ENCODE results near the gene CENATAC. TPM values are rescaled to one million over a fixed set of nuclear protein-coding genes. Genes with fewer than 3 reads are reported as not detected.
"Not testable (repeated sequence)": the region's sequence is repeated elsewhere in the genome, so short reads cannot be mapped to it uniquely, and the experiment has no call there.

Gene CENATAC
- total RNA-seq, 1 experiment from 2014 or later, result 55.2 TPM

GRCh38 chr11:119057000-119057769, 59.2 kb downstream of the CENATAC start, which contains the start of gene HYOU1:
TSS of gene HYOU1 (minus strand) at chr11:119057205. CDS start at chr11:119056160, 1,045 bp downstream.
- Histone ChIP-seq H3K9me3 (ENCODE audit: control insufficient read depth, low read depth, low read length) (no peaks in the 10 kb centered on the region), H4K8ac (replicated peaks; ENCODE audit: insufficient read length, low read depth, low read length) (no peak within 1 kb of the TSS), H3K4ac (ENCODE audit: low read depth, low read length) (no peak within 1 kb of the TSS), H3K4me2 (ENCODE audit: insufficient read depth, insufficient read length, low read length) (peak within 1 kb of the TSS; percentile 77), H2BK12ac (ENCODE audit: insufficient read length, low read depth, low read length) (no peak within 1 kb of the TSS), H3K4me1 (ENCODE audit: insufficient read depth, low read length) (no peaks in the 10 kb centered on the region; the same call in 1 of the 2 replicates), H3K23ac (ENCODE audit: insufficient read length, low read depth, low read length) (no peak within 1 kb of the TSS), H3K9ac (ENCODE audit: extremely low read depth, insufficient read length, low read length) (peak within 1 kb of the TSS; percentile 86), H2BK5ac (ENCODE audit: insufficient read length, low read length) (no peak within 1 kb of the TSS), H2AK5ac (ENCODE audit: insufficient read length, low read length) (no peak within 1 kb of the TSS), H3K18ac (ENCODE audit: insufficient read length, low read depth, low read length) (peak within 1 kb of the TSS; percentile 92), H4K20me1 (ENCODE audit: control insufficient read depth, insufficient read depth, insufficient read length) (no peaks in the 10 kb centered on the region), H3K79me1 (ENCODE audit: insufficient read depth, low read depth, low read length, poor library complexity, severe bottlenecking) (peaks cover 13% of the 10 kb centered on the region), H2BK120ac (ENCODE audit: low read depth, low read length, poor library complexity, severe bottlenecking) (no peak within 1 kb of the TSS), H3K79me2 (ENCODE audit: insufficient read depth, low read length) (peaks cover 10% of the 10 kb centered on the region), H4K5ac (ENCODE audit: insufficient read length, low read depth, low read length) (no peak within 1 kb of the TSS), H3K14ac (ENCODE audit: insufficient read depth, low read length) (peak within 1 kb of the TSS; percentile 87), H2BK20ac (ENCODE audit: low read depth, low read length, poor library complexity, severe bottlenecking) (no peak within 1 kb of the TSS), H3K27ac (ENCODE audit: insufficient read length, low read depth, low read length) (peak within 1 kb of the TSS; percentile 29), H4K91ac (ENCODE audit: insufficient read length, low read depth, low read length) (no peak within 1 kb of the TSS), H3K27me3 (ENCODE audit: insufficient read depth, low read length) (0 out of 2 replicates have a peak, but pooled peaks cover 3% of the 10 kb centered on the region), H2BK15ac (ENCODE audit: low read depth, low read length) (no peak within 1 kb of the TSS), H3T11ph (ENCODE audit: low read length) (no peak within 1 kb of the TSS), H3K56ac (ENCODE audit: insufficient read length, low read depth, low read length) (no peak within 1 kb of the TSS), H2AFZ (ENCODE audit: low read length) (no peak within 1 kb of the TSS), H3K23me2 (ENCODE audit: insufficient read length, low read depth, low read length, poor library complexity, severe bottlenecking) (peaks cover 6% of the 10 kb centered on the region)
- DNase-seq, result peak; percentile 99
- peaks cover 43 to 46% (median 43%) of the 10 kb centered on the region in 3 experiments for H3K36me3 Mint-ChIP-seq (ENCODE audit: insufficient read depth in 1 of 3, low read depth in 3 of 3)
- H3K4me3 Mint-ChIP-seq, result peak within 1 kb of the TSS; percentile 95 to 99
- H3K4me1 Mint-ChIP-seq, result peaks cover 13 to 22% of the 10 kb centered on the region in 2 experiments
- peaks cover 0 to 2% of the 10 kb centered on the region in 2 experiments; a peak in 3 of 5 replicates for H3K9me3 Mint-ChIP-seq
- TF ChIP-seq, protein P1, sequence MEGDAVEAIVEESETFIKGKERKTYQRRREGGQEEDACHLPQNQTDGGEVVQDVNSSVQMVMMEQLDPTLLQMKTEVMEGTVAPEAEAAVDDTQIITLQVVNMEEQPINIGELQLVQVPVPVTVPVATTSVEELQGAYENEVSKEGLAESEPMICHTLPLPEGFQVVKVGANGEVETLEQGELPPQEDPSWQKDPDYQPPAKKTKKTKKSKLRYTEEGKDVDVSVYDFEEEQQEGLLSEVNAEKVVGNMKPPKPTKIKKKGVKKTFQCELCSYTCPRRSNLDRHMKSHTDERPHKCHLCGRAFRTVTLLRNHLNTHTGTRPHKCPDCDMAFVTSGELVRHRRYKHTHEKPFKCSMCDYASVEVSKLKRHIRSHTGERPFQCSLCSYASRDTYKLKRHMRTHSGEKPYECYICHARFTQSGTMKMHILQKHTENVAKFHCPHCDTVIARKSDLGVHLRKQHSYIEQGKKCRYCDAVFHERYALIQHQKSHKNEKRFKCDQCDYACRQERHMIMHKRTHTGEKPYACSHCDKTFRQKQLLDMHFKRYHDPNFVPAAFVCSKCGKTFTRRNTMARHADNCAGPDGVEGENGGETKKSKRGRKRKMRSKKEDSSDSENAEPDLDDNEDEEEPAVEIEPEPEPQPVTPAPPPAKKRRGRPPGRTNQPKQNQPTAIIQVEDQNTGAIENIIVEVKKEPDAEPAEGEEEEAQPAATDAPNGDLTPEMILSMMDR (conservative IDR thresholded peaks at IDR 0.05), result peak; percentile 51; the same call in 2 of the 3 replicates
- H3K27me3 Mint-ChIP-seq (ENCODE audit: low read depth), result no peaks in the 10 kb centered on the region
- WGBS (ENCODE audit: extremely low coverage, insufficient read length, low lambda C conversion rate), result no CpG with 5 or more reads among the region's 79 CpGs
- peak within 1 kb of the TSS; percentile 96 to 99 (median 99) for H3K27ac Mint-ChIP-seq

- peak overlapping the region in 1 of 2 experiments; percentile 26; a peak in 1 of 5 replicates for H3K4me3 Mint-ChIP-seq
- not testable (repeated sequence) for DNase-seq; H4K20me1 ChIP-seq (ENCODE audit: control insufficient read depth, insufficient read depth, insufficient read length); H3K14ac ChIP-seq (ENCODE audit: insufficient read depth, low read length); H2AFZ ChIP-seq (ENCODE audit: low read length); H3K4me2 ChIP-seq (ENCODE audit: insufficient read depth, insufficient read length, low read length); H2BK5ac ChIP-seq (ENCODE audit: insufficient read length, low read length); H3K79me2 ChIP-seq (ENCODE audit: insufficient read depth, low read length); H3K27ac Mint-ChIP-seq; H3K9me3 Mint-ChIP-seq; H3T11ph ChIP-seq (ENCODE audit: low read length); H2BK120ac ChIP-seq (ENCODE audit: low read depth, low read length, poor library complexity, severe bottlenecking); H3K4me1 ChIP-seq (ENCODE audit: insufficient read depth, low read length); H2BK15ac ChIP-seq (ENCODE audit: low read depth, low read length); H3K9me3 ChIP-seq (ENCODE audit: control insufficient read depth, low read depth, low read length); H3K27me3 ChIP-seq (ENCODE audit: insufficient read depth, low read length); H3K27ac ChIP-seq (ENCODE audit: insufficient read length, low read depth, low read length); H3K56ac ChIP-seq (ENCODE audit: insufficient read length, low read depth, low read length); H2AK5ac ChIP-seq (ENCODE audit: insufficient read length, low read length); H2BK12ac ChIP-seq (ENCODE audit: insufficient read length, low read depth, low read length); H4K5ac ChIP-seq (ENCODE audit: insufficient read length, low read depth, low read length); H3K9ac ChIP-seq (ENCODE audit: extremely low read depth, insufficient read length, low read length); H4K91ac ChIP-seq (ENCODE audit: insufficient read length, low read depth, low read length); H3K18ac ChIP-seq (ENCODE audit: insufficient read length, low read depth, low read length); H3K4ac ChIP-seq (ENCODE audit: low read depth, low read length); H3K23me2 ChIP-seq (ENCODE audit: insufficient read length, low read depth, low read length, poor library complexity, severe bottlenecking); H4K8ac ChIP-seq (replicated peaks; ENCODE audit: insufficient read length, low read depth, low read length); H2BK20ac ChIP-seq (ENCODE audit: low read depth, low read length, poor library complexity, severe bottlenecking); H3K27me3 Mint-ChIP-seq (ENCODE audit: low read depth); H3K23ac ChIP-seq (ENCODE audit: insufficient read length, low read depth, low read length)
- no CpG with 5 or more reads among the region's 35 CpGs for WGBS (ENCODE audit: extremely low coverage, insufficient read length, low lambda C conversion rate)
- peaks cover 13 to 22% of the 10 kb centered on the region in 2 experiments for H3K4me1 Mint-ChIP-seq
- peaks cover 13% of the 10 kb centered on the region for H3K79me1 ChIP-seq (ENCODE audit: insufficient read depth, low read depth, low read length, poor library complexity, severe bottlenecking)
- H3K36me3 Mint-ChIP-seq (ENCODE audit: insufficient read depth in 1 of 3, low read depth in 3 of 3), result peaks cover 23 to 28% (median 24%) of the 10 kb centered on the region in 3 experiments
These were observed 61.2 kb downstream of the CENATAC start for GRCh38 chr11:119059128-119059527.
